Activated effector memory CD4-positive, alpha-beta T cell treated with Interleukin-2 at 50 U/mL for 16 hours (primary cell): ENCODE measurements around the gene CCDC110.
A peak's percentile ranks its signal among the peaks of the same experiment; 100 is the strongest.

ENCODE experiments used
- DNase-seq: peaks from one replicate; pipeline ENCODE4 v3.0.0-alpha.2; 2020

Gene CCDC110

GRCh38 chr4:185412412-185412811 is 59.1 kb downstream of the CCDC110 start:
- no peak for DNase-seq

GRCh38 chr4:185411849-185412248 is 59.7 kb downstream of the CCDC110 start:
- no peak for DNase-seq

- no peak for DNase-seq
Measured at GRCh38 chr4:185408432-185408831, 63.1 kb downstream of the CCDC110 start.

GRCh38 chr4:185405296-185405999 is 66.1 kb downstream of the CCDC110 start:
- DNase-seq, result no peak

GRCh38 chr4:185404031-185404430 is 67.5 kb downstream of the CCDC110 start:
- no peak for DNase-seq

GRCh38 chr4:185399466-185399865 is 72.1 kb downstream of the CCDC110 start:
- no peak for DNase-seq

GRCh38 chr4:185398618-185399017 is 72.9 kb downstream of the CCDC110 start:
- DNase-seq, result no peak

- no peak for DNase-seq
Measured at GRCh38 chr4:185396724-185397385, 74.7 kb downstream of the CCDC110 start, which contains the start of gene ANKRD37. Gene ANKRD37, plus strand, starts transcription at chr4:185396841. Its CDS starts 83 bp downstream, at chr4:185396924.

GRCh38 chr4:185395956-185396723 is 75.4 kb downstream of the CCDC110 start:
- peak; percentile 97 for DNase-seq

- no peak for DNase-seq
Measured at GRCh38 chr4:185395238-185395955, 76.1 kb downstream of the CCDC110 start, which contains the start of gene LRP2BP. Gene LRP2BP, minus strand, starts transcription at chr4:185395924. Its CDS starts 17,738 bp downstream, at chr4:185378186.
